ENCODE data around the gene SHOX.
"Not testable (repeated sequence)": the region's sequence is repeated elsewhere in the genome, so short reads cannot be mapped to it uniquely, and the experiment has no call there.

The SHOX gene

DNA sequence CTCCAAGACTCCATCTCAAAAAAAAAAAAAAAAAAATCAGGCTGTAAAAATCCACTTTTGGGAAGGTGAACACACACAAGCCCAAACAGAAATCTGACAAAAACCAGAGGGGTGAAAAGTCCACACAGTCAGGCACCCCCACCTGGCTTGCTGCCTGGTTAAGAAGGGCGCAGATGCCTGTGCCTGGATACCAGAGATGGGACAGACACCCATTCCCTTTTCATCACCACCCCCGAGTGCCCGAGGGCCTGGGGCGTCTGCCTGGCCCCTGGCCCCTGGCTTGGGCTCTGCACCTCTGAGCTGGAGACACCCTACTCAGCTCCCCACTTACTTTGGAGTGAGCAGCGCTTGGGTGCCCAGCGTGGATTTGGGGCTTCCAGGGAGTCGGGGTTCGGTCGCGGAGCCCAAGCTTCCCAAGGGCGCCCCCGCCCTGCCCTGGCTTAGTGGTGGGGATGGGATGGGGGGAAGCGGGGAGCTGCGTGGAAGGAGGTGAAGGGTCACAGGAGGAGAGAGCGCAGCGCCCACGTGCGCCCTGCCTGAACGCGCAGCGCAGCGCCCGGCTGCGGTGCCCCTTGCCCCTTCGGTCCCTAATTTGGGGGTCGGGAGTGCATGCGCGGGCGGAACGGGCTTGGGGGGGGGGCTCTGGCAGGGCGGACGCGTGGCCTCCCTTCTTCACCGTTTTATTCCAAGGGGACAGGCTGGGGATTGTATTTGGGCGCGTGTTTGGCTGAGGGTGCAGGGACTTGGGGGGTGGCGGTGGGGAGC, 11.3 kb downstream of the SHOX start:
- ATAC-seq (no peak), DNase-seq (no peak)
- no peak overlapping the region for H3K27ac Mint-ChIP-seq
- peaks cover 98% of the 10 kb centered on the region for H3K27me3 Mint-ChIP-seq
- H3K9me3 Mint-ChIP-seq = no peaks in the 10 kb centered on the region
- H3K4me1 Mint-ChIP-seq = no peaks in the 10 kb centered on the region
- H3K4me3 Mint-ChIP-seq = no peak overlapping the region

DNA sequence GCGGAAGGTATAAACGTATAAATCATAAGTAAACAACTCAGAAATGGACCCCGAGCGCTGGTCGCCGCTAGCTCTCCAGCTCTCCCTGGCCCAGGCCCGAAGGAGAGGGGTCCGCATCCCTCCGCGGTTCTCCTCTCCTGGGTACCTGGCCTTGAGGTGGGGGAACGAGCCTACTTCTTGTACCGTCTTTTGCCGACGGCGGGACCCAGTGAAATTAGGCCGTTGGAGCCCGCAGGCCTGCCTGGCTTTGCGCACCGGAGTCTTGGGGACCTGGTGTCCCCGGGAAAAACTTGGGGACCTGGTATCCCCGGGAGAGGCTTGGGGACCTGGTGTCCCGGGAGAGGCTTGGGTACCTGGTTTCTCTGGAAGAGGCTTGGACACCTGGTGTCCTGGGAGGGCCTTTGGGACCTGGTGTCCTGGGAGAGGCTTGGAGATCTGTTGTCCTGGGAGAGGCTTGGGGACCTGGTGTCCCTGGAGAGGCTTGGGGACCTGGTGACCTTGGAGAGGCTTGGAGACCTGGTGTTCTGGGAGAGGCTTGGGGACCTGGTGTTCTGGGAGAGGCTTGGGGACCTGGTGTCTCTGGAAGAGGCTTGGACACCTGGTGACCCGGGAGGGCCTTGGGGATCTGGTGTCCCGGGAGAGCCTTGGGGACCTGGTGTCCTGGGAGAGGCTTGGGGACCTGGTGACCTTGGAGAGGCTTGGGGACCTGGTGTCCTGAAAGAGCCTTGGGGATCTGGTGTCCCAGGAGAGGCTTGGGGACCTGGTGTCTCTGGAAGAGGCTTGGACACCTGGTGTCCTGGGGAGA, 12.0 kb downstream of the SHOX start:
- Mint-ChIP-seq H3K4me1 (no peaks in the 10 kb centered on the region), H3K27me3 (peaks cover 91% of the 10 kb centered on the region), H3K9me3 (no peaks in the 10 kb centered on the region), H3K4me3 (no peak overlapping the region), H3K27ac (no peak overlapping the region)
- DNase-seq (no peak), ATAC-seq (no peak)

DNA sequence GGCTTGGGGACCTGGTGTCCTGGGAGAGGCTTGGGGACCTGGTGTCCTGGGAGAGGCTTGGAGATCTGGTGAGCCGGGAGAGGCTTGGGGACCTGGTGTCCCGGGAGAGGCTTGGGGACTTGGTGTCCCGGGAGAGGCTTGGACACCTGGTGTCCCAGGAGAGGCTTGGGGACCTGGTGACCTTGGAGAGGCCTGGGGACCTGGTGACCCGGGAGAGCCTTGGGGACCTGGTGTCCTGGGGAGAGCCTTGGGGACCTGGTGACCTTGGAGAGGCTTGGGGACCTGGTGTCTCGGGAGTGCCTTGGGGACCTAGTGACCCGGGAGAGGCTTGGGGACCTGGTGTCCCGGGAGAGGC, 12.6 kb downstream of the SHOX start:
- no peak overlapping the region for H3K27ac Mint-ChIP-seq
- ATAC-seq (no peak), DNase-seq (no peak)
- H3K9me3 Mint-ChIP-seq = no peaks in the 10 kb centered on the region
- H3K4me3 Mint-ChIP-seq = no peak overlapping the region
- peaks cover 85% of the 10 kb centered on the region for H3K27me3 Mint-ChIP-seq
- no peaks in the 10 kb centered on the region for H3K4me1 Mint-ChIP-seq

DNA sequence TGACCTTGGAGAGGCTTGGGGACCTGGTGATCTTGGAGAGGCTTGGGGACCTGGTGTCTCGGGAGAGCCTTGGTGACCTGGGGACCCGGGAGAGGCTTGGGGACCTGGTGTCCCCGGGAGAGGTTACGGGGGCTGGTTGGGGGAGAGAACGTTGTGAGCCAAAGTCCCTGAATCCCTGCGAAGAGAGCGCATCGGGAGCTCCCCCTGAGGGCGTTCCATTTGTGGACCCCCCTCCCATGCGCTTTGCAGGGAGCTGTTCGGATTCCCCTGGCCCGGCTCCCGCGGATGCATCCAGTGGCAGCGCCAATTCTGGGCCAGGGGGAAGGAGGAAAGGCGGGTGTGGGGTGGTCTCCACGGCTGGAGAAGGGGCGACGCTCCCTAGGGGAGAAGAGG, 13.3 kb downstream of the SHOX start:
- Mint-ChIP-seq H3K27ac (no peak overlapping the region), H3K27me3 (peaks cover 78% of the 10 kb centered on the region), H3K4me3 (no peak overlapping the region), H3K4me1 (no peaks in the 10 kb centered on the region), H3K9me3 (no peaks in the 10 kb centered on the region)
- ATAC-seq (no peak), DNase-seq (no peak)

DNA sequence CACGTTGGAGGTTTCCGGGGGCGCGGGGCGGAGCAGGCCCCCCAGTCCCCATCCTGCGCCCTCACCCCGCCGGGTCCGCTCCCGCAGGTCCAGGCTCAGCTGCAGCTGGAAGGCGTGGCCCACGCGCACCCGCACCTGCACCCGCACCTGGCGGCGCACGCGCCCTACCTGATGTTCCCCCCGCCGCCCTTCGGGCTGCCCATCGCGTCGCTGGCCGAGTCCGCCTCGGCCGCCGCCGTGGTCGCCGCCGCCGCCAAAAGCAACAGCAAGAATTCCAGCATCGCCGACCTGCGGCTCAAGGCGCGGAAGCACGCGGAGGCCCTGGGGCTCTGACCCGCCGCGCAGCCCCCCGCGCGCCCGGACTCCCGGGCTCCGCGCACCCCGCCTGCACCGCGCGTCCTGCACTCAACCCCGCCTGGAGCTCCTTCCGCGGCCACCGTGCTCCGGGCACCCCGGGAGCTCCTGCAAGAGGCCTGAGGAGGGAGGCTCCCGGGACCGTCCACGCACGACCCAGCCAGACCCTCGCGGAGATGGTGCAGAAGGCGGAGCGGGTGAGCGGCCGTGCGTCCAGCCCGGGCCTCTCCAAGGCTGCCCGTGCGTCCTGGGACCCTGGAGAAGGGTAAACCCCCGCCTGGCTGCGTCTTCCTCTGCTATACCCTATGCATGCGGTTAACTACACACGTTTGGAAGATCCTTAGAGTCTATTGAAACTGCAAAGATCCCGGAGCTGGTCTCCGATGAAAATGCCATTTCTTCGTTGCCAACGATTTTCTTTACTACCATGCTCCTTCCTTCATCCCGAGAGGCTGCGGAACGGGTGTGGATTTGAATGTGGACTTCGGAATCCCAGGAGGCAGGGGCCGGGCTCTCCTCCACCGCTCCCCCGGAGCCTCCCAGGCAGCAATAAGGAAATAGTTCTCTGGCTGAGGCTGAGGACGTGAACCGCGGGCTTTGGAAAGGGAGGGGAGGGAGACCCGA, 14.0 kb downstream of the SHOX start:
- Mint-ChIP-seq H3K27me3 (peaks cover 71% of the 10 kb centered on the region), H3K9me3 (no peaks in the 10 kb centered on the region), H3K27ac (no peak overlapping the region), H3K4me3 (no peak overlapping the region), H3K4me1 (no peaks in the 10 kb centered on the region)
- ATAC-seq (no peak), DNase-seq (no peak)

DNA sequence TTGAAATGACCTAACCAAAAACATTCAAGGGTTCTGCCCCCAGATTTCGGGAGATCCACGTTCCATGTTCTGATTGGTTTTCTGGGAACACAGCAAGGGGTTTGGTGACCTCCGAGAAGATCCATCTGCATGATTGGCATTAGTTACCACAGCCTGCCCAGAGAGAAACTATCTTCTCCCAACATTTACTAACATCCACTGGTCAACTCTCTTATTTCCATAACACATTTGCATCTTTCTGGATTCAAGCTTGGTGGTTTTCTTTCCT, 15.6 kb downstream of the SHOX start:
- H3K9me3 Mint-ChIP-seq = no peaks in the 10 kb centered on the region
- H3K4me3 Mint-ChIP-seq = no peak overlapping the region
- H3K4me1 Mint-ChIP-seq = no peaks in the 10 kb centered on the region
- no peak overlapping the region for H3K27ac Mint-ChIP-seq
- ATAC-seq (no peak), DNase-seq (no peak)
- peaks cover 55% of the 10 kb centered on the region for H3K27me3 Mint-ChIP-seq

DNA sequence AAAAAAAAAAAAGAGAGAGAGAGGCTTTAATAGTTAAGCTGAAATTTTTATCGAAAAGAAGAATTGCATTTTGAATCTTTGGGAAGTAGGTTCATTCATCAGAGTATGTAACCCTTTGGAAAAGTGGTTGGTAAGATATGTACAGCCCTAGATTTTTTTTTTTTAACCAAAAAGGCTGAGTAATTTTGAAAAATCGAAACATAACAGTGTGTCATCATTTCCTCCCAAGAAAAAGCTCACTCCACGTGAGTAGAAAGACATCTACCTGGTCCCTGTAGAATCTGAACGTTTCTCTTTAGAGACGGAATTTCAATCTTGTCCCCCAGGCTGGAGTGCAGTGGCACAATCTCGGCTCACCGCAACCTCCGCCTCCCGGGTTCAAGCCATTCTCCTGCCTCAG, 16.2 kb downstream of the SHOX start:
- Mint-ChIP-seq H3K27me3 (peaks cover 49% of the 10 kb centered on the region), H3K27ac (no peak overlapping the region), H3K9me3 (no peaks in the 10 kb centered on the region), H3K4me1 (no peaks in the 10 kb centered on the region), H3K4me3 (no peak overlapping the region)
- no peak for DNase-seq
- no peak for ATAC-seq

DNA sequence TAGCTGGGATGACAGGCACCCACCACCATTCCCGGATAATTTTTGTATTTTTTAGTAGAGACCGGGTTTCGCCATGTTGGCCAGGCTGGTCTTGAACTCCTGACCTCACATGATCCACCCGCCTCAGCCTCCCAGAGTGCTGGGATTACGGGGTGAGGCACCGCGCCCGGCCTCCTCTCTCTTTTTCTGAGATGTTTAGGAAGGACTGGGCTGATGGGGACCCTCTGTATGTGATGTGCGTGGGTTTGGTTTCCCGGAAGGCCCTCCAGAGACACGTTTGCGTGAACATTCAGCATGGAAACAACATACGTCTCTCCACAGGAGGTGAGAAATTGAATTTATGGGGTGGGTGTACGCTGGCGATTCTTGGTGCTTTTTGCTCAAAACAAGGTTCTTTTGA, 18.6 kb downstream of the SHOX start:
- Mint-ChIP-seq H3K9me3 (no peaks in the 10 kb centered on the region), H3K27me3 (peaks cover 25% of the 10 kb centered on the region), H3K4me3 (no peak overlapping the region), H3K4me1 (no peaks in the 10 kb centered on the region), H3K27ac (no peak overlapping the region)
- ATAC-seq = no peak
- DNase-seq = no peak

DNA sequence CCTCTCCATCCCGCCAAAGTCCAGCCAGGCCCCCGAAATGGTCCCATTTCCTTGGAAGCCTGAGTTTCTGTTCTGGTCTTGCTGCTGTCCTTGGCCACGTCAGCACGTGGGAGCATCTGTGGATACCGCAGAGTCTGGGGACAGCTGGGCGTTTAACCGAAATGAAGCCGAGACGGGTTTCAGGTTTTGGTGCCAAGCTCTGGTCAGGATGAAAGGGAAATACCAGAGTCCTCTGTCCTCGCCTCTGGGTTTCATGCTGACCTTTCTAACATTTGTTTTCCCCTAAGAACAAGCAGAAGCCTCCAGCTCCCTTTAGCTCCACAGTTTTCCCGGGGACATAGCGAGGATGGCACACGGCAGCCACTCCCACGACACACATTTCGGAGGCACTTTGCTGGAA, 19.7 kb downstream of the SHOX start:
- Mint-ChIP-seq H3K27me3 (peaks cover 14% of the 10 kb centered on the region), H3K4me3 (no peak overlapping the region), H3K9me3 (no peaks in the 10 kb centered on the region), H3K27ac (no peak overlapping the region), H3K4me1 (no peaks in the 10 kb centered on the region)
- no peak for ATAC-seq
- no peak for DNase-seq

DNA sequence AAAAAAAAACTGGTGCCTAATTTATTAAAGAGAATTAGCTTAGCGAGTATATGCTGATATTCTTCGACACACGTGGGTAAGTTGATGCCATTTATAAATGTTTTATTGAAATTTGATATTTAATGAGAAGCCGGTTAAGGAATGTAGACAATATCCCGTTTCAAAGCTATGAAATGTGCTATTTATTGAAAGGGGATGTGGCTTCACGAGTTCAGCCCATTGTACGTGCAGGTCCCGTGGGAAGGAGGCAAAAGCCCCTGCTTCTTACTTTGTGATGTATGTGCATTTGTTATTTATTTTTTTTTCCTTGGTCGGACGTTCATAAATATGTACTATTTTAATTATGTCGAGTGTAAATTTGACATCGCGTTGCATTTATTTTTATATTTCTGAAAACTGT, 20.2 kb downstream of the SHOX start:
- Mint-ChIP-seq H3K27me3 (peaks cover 9% of the 10 kb centered on the region), H3K9me3 (no peaks in the 10 kb centered on the region), H3K4me1 (no peaks in the 10 kb centered on the region), H3K27ac (no peak overlapping the region), H3K4me3 (no peak overlapping the region)
- DNase-seq (no peak), ATAC-seq (no peak)

DNA sequence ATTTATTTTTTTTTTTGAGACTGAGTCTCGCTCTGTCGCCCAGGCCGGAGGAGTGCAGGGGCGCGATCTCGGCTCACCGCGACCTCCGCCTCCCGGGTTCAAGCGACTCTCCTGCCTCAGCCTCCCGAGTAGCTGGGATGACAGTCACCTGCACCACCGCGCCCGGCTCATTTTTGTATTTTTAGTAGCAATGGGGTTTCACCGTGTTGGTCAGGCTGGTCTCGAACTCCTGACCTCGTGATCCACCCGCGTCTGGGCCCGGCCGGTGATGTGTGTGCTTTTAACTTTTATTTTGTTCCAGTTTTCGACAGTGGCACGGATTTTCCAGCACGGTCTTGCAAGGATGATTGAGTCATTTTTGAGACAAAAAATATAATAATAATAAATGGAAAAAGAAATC, 21.3 kb downstream of the SHOX start:
- H3K27me3 Mint-ChIP-seq, H3K27ac Mint-ChIP-seq, ATAC-seq, H3K4me1 Mint-ChIP-seq, DNase-seq, H3K4me3 Mint-ChIP-seq, H3K9me3 Mint-ChIP-seq: not testable (repeated sequence)

DNA sequence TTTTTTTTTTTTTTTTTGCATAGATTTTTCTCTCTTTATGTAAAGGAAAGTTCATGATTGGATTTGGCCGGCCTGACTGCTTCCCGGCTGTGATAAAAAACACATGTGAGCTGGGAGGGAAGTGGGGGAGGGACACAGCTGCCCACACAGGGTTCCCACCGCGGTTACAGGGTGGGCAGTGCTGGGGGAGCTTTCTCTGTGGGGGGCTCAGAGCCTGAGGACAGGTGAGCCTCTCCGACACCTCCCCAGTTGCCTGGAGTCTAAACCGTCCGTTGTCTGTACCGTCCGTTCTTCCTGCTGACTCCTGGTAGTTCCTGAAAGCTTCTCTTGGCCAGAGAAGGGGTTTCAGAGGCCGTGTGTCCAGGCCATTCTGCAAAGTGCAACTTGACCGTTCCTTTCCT, 21.8 kb downstream of the SHOX start:
- Mint-ChIP-seq H3K4me1 (no peaks in the 10 kb centered on the region), H3K4me3 (no peak overlapping the region), H3K27me3 (no peaks in the 10 kb centered on the region), H3K27ac (no peak overlapping the region), H3K9me3 (no peaks in the 10 kb centered on the region)
- ATAC-seq (no peak), DNase-seq (no peak)

DNA sequence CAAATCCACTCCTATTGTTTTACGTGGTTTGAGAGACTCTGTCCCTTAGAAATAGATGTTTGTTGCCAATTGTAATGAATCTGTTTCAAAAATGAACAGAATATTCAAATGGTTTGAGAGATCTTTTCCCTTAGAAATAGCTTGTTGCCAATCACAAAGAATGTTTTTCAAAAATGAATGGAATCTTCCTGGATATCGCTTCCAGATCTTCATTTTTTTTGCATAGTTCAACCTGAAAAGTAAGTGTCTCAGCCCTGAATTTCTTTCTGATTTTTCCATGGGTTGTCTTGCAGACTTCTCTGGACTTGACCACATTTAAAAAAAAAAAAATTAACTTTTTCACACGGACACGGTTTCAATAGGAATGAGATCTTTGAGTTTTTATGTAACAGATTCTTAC, 22.7 kb downstream of the SHOX start:
- Mint-ChIP-seq H3K27me3 (no peaks in the 10 kb centered on the region), H3K4me1 (no peaks in the 10 kb centered on the region), H3K9me3 (no peaks in the 10 kb centered on the region), H3K4me3 (no peak overlapping the region), H3K27ac (no peak overlapping the region)
- no peak for ATAC-seq
- no peak for DNase-seq

DNA sequence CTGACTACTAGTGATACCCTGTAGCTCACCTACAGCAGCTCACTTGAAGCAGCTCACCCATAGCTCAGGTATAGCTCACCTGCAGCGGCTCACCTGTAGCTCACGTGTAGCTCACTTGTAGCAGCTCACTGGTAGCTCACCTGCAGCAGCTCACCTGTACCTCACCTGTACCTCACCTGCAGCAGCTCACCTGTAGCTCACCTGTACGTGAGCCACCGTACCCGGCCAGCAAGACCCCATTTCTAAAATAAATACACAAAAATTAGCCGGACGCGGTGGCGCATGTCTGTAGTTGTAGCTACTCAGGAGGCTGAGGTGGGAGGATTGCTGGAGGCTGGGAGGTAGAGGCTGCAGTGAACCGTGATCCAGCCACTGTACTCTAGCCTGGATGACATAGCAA, 30.6 kb downstream of the SHOX start:
- H3K27me3 Mint-ChIP-seq = no peaks in the 10 kb centered on the region
- H3K27ac Mint-ChIP-seq = no peak overlapping the region
- H3K9me3 Mint-ChIP-seq = no peaks in the 10 kb centered on the region
- no peak for DNase-seq
- no peaks in the 10 kb centered on the region for H3K4me1 Mint-ChIP-seq
- ATAC-seq = no peak
- H3K4me3 Mint-ChIP-seq = no peak overlapping the region

DNA sequence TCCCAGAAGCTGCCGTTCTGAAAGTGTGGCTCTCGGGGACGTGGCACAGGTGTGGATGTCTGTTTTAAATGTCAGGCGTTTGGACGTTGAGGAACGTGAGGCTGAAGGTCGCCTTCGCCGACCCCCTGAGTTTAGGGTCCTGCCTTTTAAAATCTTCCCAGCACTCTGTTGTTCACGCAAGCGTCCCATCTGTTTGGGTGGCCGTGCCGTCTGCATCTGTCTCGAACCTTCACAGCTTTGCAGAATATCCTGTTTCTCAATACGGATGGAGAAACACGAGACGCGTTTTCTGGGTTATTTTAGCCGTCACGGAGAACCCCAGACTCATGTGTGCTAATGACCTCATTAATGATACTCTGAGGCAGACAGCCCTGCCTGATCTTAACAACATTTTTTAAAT, 31.5 kb downstream of the SHOX start:
- Mint-ChIP-seq H3K4me3 (no peak overlapping the region), H3K27me3 (no peaks in the 10 kb centered on the region), H3K27ac (no peak overlapping the region), H3K4me1 (no peaks in the 10 kb centered on the region), H3K9me3 (no peaks in the 10 kb centered on the region)
- ATAC-seq = no peak
- no peak for DNase-seq

DNA sequence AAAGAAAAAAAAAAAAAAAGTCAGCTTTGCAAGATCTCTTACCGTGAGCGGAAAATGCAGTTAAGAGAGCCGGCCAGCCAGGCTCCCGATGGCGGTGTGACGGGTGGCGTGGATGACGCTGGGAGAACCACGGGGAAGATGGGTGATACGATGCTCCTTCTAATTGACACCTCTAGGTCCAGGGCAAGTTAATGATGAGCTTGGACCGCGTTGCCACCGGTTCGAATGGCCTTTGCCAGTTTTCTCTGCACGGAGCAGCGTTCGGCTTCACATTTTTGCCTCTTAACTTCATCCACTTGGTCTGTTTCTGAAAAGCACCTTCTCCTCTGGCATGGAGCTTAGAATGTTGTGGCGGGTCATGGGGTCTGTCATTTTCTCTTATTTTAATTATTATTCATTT, 33.2 kb downstream of the SHOX start:
- H3K27me3 Mint-ChIP-seq = no peaks in the 10 kb centered on the region
- no peaks in the 10 kb centered on the region for H3K4me1 Mint-ChIP-seq
- DNase-seq (no peak), ATAC-seq (no peak)
- H3K27ac Mint-ChIP-seq = no peak overlapping the region
- no peak overlapping the region for H3K4me3 Mint-ChIP-seq
- H3K9me3 Mint-ChIP-seq = no peaks in the 10 kb centered on the region

Measured in stimulated activated naive CD8-positive, alpha-beta T cell treated with anti-CD3 and anti-CD28 coated beads, Interleukin-15, amount 100 ng/mL, for 72 hours (primary cell).